Stimulated activated CD4-positive, alpha-beta T cell treated with anti-CD3 and anti-CD28 coated beads, TNF-alpha, amount 100 ng/mL, for 1 hour (primary cell): ENCODE data around the gene SH3BP2.
A peak's percentile ranks its signal among the peaks of the same experiment; 100 is the strongest.

ENCODE experiments used
- DNase-seq, 3 donors: peaks; one replicate each; pipeline ENCODE4 v3.0.0-alpha.2; 2020; ENCODE audit warnings: low read depth in 3 of 3, low spot score in 1 of 3

SH3BP2 gene

DNA sequence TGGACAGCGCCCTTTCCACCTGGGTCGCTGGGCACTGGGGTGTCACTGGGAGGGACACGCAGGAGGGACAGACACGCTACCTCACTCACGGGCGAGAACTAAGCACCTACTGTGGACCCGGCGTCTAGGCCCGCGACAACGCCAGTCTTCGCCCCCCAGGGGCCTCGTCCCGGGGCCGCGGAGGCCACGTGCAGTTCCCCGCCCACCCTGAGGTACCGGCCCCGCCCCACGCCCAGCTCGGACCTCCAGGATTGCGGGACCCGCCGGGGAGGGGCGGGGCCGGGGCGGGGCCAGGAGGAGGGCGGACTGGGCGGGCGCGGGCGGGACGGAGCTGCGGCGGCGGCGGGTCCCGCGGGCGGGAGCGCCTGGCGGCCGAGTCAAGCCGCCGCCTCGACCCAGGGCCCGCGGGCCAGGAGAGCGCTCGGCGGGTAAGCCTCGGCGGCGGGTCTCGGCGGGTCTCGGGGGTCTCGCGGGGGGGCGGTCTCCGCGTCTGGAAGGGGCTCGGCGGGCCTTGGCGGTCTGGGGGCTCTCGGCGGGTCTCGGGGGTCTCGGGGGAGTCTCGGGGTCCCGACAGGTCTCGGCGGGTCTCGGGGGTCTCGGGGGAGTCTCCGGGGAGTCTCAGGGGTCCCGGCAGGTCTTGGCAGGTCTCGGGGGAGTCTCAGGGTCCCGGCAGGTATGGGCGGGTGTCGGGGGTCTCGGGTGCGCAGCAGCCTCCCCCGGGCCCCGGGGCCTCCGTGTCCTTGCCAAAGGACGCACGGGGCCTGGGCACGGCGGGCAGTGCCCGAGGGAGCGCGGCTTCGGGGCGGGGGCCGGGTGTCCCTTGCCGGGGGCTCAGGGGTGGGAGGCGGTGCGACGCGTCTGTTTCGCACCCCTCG lies at the start of gene SH3BP2:
SH3BP2 (plus strand) TSS at position 375 of the 875 bp plus-strand sequence. CDS start 27,533 bp downstream, outside the sequence.
- DNase-seq = no peak

GRCh38 chr4:2743518-2744445 lies 49.1 kb upstream of the SH3BP2 start:
- no peak for DNase-seq

DNA sequence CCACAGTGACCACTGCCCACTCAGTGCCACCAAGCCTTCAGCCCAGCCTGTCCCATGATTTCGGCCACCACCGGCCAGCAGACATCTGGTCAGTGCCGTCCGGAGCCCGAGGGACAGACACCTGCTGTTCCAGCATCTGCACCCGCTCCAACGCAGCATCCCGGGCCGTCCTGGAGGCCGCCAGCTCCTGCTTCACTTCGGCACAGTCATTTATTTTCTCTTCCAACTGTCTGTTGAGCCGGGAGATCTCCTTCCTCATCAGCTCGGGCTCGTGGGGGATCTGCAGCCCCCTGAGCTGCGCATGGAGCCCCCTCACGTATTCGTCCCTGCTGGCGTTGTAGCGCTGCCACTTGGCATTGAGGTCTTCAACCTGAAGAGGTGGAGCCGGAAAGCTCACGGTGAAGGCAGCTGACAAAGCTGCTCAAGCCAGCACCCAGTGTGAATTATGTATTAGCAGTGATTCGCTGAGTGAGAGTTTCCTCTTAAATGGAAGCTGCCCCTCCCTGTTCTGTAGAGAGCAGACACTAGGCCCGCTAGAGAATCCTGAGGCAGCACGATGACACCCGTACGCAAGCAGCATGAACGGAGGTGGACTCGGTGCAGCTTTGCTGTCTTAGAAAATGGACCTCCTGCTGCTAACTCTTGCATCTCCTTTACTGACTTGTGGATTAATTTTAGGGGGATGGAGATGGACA lies 48.2 kb upstream of the SH3BP2 start:
- no peak for DNase-seq

DNA sequence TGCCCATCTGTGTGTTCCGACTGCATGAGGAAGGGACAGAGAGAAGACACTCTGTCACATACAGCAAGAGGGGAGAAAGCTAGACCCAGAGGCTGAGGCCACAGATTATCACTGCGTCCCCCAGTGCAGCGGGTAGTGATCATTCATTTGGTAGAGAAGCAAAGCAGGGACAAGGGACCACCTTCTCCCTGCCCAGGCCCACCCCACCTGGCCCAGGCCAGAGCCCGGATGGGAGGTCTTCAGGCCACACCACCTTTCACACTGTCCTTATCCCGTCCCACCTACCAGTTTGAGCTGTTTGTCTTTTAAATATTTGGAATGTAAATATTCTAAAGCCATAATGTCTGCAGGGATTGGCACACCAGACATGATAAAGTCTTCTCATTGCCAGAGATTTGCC lies 47.4 kb upstream of the SH3BP2 start:
- DNase-seq = no peak

DNA sequence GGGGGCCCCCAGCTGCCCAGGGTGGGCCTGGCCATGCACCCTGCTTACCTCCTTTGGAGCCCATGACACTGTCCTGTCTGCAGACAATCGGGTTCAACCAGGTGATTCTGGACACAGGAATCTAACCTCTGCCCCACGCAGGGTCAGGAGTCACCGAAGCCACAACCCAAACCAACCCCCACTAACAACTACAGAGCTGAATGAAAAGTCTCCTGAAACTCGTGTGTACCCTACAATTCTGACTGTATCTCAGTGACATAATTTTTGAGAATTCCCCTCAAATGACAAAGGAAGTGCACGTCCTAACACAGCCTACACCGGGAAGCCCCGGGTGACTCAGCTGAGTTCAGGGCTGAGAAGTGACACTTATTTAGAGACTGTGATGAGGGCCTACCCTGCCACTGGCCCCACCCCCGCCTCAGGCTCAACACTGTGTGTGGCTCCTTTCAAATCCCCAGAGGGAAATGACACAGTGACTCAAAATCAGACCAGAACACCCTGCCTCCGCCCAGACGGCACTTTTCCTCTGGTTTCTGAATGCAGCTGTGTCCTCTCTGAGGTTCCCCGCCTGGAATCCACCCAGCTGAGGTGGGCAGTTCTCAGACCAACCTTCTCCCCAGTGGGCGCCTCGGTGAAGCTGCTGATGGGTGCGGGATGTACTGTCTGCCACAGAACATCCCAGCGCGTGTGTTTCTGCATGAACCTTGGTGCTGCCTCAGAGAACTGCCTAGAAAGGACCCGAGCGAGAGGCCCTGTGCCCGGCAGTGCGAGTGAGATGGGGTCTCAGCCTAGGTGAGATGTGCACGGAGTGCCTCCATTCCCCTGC lies 46.7 kb upstream of the SH3BP2 start:
- DNase-seq = peak; percentile 67 to 85 (median 76)

DNA sequence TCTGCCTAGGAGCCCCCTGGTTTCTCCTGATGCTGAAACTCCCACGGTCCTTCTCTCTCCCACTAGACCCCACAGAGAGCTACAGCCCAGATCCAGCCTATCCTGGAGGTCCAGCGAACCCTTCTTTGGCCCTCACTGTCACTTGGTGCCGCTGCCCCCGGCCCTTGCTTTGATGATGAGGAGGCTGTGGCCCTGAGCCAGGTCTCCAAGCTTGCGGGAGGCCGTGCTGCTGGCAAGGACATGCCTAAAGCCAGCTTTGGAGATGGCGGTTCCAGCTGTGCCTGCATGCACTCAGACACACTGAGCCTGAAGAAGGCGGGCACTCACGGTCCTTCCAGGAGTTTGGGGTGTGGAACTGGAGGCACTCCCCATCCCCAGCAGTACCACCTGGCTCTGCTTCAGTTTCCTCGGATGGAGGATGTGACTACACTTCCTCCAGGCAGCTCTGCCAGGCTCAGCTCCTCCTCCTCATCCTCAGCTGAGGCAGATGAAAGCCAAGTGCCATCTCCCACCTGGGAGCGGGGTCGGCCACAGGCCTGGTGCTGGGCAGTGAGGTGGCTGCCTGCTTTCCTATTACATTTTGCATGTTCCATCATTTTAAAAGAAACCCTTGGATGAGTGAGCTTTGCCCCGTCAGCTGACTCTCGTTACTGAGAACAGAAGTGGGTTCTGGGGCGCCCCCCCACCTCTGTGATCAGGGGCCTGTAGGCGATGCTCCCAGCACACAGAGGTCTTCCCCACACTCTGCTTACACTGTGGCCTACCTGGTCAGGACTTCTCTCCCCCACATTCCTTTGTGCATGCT lies 45.8 kb upstream of the SH3BP2 start:
- DNase-seq = no peak

- DNase-seq = no peak
Observed at GRCh38 chr4:2750719-2751605, 41.9 kb upstream of the SH3BP2 start.

DNA sequence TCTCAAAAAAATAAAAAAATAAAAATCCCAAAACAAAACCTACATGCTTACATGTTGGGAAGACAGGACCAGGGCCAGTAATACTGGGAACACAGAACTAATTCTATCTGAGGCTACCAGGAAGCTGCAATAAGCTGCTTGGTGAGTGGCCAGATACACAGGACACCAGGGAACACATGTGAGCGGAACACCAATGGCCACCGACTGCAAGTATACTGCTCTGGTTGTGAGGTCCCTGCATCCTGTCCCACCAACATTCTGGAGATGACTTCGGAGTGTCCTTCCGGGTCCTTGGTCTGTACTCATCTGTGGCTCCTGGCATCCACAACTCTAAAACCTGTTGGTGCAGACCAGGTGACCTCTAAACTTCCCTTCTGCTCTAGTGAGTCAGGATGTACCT lies 39.4 kb upstream of the SH3BP2 start:
- no peak for DNase-seq

DNA sequence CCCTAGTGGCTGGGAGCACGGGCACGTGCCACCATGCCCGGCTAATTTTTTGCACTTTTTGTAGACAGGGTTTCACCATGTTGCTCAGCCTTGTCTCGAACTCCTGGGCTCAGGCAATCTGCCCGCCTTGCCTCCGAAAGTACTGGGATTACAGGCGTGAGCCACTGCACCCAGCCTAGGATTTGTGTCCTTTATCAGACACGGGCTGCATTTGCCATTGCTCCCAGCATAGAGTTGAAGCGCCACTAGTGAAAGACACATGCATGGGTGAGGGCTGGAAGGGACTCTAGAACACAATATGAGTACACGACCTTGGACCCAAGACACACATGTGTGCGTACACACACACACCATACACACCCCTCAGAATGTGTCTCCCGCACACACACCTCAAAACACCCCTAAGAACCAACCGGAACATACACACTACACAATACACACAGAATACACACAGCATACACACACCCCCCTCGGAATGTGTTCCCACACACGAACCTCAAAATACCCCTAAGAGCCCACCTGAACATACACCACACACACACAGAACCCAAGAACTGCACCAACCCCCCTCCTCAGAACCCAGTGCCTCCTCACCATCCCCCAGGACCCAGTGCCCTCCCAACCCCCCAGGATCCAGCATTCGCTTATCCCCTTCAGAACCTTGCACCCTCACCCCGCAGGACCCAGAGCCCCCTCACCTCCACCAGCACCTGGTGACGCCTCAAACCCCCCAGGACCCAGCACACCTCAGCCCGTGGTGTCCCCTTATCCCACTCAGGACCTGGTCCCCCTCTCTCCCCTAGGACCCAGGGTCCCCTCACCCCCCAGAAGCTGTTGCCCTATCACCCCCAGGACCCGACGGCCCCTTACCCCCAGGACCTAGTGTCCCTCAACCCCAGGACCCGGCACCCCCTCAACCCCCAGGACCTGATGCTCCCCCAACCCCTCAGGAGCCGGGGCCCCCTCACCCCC lies 37.8 kb upstream of the SH3BP2 start:
- DNase-seq = no peak

GRCh38 chr4:2755821-2756690 lies 36.8 kb upstream of the SH3BP2 start, which contains the start of gene TNIP2:
Gene TNIP2 (minus strand): TSS chr4:2756336. CDS start chr4:2756289, 47 bp downstream.
- peak; percentile 42 to 69 (median 65) for DNase-seq

GRCh38 chr4:2756691-2757350 lies 36.1 kb upstream of the SH3BP2 start:
- no peak for DNase-seq

GRCh38 chr4:2757426-2757825 lies 35.5 kb upstream of the SH3BP2 start:
- no peak for DNase-seq

DNA sequence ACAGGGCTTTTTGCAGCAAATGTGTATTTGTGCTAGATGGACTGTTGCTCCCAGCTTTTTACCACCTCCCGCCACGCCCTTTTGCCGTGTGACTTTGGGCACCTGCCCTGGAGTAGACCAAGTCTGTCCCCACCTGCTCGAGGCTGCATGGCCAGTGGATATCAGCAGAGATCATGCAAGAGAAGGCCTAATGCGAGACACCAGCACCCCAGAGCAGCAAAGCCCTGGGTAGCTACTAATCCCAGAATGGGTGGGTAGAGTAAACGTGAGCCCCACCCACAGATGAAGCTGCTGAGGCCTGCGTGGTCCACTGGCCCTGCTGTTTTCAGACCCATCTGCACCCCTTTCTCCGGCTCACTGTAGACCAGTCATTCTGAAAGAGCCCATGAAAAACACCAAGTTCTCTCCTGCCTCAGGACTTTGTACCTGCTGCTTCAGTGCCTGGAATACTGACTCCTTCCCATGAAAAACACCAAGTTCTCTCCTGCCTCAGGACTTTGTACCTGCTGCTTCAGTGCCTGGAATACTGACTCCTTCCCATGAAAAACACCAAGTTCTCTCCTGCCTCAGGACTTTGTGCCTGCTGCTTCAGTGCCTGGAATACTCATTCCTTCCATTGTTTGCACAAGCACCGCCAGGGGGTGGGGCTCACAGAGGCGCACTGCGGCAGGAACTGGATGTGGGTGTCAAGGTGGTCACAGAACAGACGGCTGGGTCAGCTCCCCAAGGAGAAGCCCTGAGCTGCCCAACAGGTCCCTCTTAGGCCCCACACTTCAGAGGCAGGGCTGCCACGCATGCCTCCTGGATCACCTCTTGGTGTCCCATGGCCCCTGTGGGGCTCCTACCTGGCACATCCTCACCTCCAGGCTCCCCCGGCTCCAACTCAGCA lies 31.6 kb upstream of the SH3BP2 start:
- DNase-seq = no peak

GRCh38 chr4:2762048-2762447 lies 30.8 kb upstream of the SH3BP2 start:
- no peak for DNase-seq
